GM23248 (cell line): ENCODE data around the gene LARP7. TPM values are rescaled to one million over a fixed set of nuclear protein-coding genes. Genes with fewer than 3 reads are reported as not detected.
A peak's percentile ranks its signal among the peaks of the same experiment; 100 is the strongest.

ENCODE experiments used
- DNase-seq: peaks from one replicate; pipeline ENCODE4 v3.0.0-alpha.2; 2015
- H2AFZ ChIP-seq: fragments of 200-600 bp; sonication (generic); 2 replicates; pipeline ENCODE4 v1.6.1; 2016; ENCODE audit warnings: antibody characterized with exemption
- H3F3A ChIP-seq: fragments of 200-600 bp; sonication (generic); 2 replicates; pipeline ENCODE4 v1.6.1; 2016; ENCODE audit warnings: mild to moderate bottlenecking, antibody characterized with exemption, mixed run types; ENCODE audit not compliant: insufficient read depth
- H3K27ac ChIP-seq: fragments of 200-600 bp; sonication (generic); 2 replicates; pipeline ENCODE4 v1.5.1; 2016; ENCODE audit warnings: mild to moderate bottlenecking
- H3K27me3 ChIP-seq: fragments of 200-600 bp; sonication (generic); replicated peaks from 2 replicates; pipeline ENCODE4 v1.6.1; 2016; ENCODE audit warnings: mild to moderate bottlenecking; ENCODE audit not compliant: insufficient read depth
- H3K36me3 ChIP-seq: fragments of 200-600 bp; sonication (generic); 2 replicates; pipeline ENCODE4 v1.6.1; 2016; ENCODE audit warnings: low read depth, mild to moderate bottlenecking
- H3K4me1 ChIP-seq: fragments of 200-600 bp; sonication (generic); 2 replicates; pipeline ENCODE4 v1.6.1; 2016; ENCODE audit warnings: mild to moderate bottlenecking; ENCODE audit not compliant: insufficient read depth
- H3K4me2 ChIP-seq: fragments of 200-600 bp; sonication (generic); one replicate; pipeline ENCODE4 v1.6.1; 2016; ENCODE audit warnings: mild to moderate bottlenecking; ENCODE audit not compliant: unreplicated experiment
- H3K4me3 ChIP-seq: fragments of 200-600 bp; sonication (generic); 2 replicates; pipeline ENCODE4 v1.5.1; 2016; ENCODE audit warnings: mild to moderate bottlenecking
- H3K79me2 ChIP-seq: fragments of 200-600 bp; sonication (generic); 2 replicates; pipeline ENCODE4 v1.6.1; 2016; ENCODE audit warnings: mild to moderate bottlenecking; ENCODE audit not compliant: insufficient read depth
- H3K9ac ChIP-seq: fragments of 200-600 bp; sonication (generic); 2 replicates; pipeline ENCODE4 v1.6.1; 2016; ENCODE audit warnings: mild to moderate bottlenecking
- H3K9me2 ChIP-seq: fragments of 200-600 bp; sonication (generic); 2 replicates; pipeline ENCODE4 v1.6.1; 2016; ENCODE audit warnings: mixed run types, mild to moderate bottlenecking, moderate library complexity; ENCODE audit not compliant: insufficient read depth
- H3K9me3 ChIP-seq: fragments of 200-600 bp; sonication (generic); one replicate; pipeline ENCODE4 v1.6.1; 2017; ENCODE audit warnings: low read depth
- H4K20me1 ChIP-seq: fragments of 200-600 bp; sonication (generic); 2 replicates; pipeline ENCODE4 v1.6.0; 2016; ENCODE audit not compliant: insufficient read depth
- EZH2 ChIP-seq: fragments of 200-600 bp; sonication (generic); IDR thresholded peaks from 2 replicates; pipeline ENCODE4 v1.6.1; 2018; ENCODE audit warnings: antibody characterized with exemption, mild to moderate bottlenecking; ENCODE audit not compliant: insufficient read depth, poor library complexity, severe bottlenecking
- EZH2phosphoT487 ChIP-seq: fragments of 200-600 bp; sonication (generic); IDR thresholded peaks from 2 replicates; pipeline ENCODE4 v1.6.1; 2018; ENCODE audit warnings: antibody characterized with exemption, moderate library complexity, mild to moderate bottlenecking, low read depth; ENCODE audit not compliant: insufficient read depth
- WGBS, 2 experiments: methylation state at CpG; one replicate each; pipeline ENCODE4 v1.1.6; 2015 to 2017; ENCODE audit warnings: low lambda C conversion rate in 2 of 2, low coverage in 1 of 2; ENCODE audit errors: missing lambda C conversion rate in 2 of 2; 5-methylcytosine and 5-hydroxymethylcytosine counted together
- in situ Hi-C: fragments of 300-500 bp; cut with MboI; formaldehyde crosslinking; loops from 2 replicates; pipeline ENCODE4 v1.15.0; 2020
- polyA plus RNA-seq: library from polyadenylated mRNA; unstranded; fragments of >200 nt; fragmentation: Nextera tagmentation; extraction: Ambion mirVana; gene quantifications from 2 replicates; pipeline ENCODE4 v1.2.1, GENCODE V29; 2016
- total RNA-seq: library from RNA; depleted of rRNA; stranded (reverse); fragments of >200 nt; shearing (Covaris generic); gene quantifications from 2 replicates; pipeline ENCODE4 v1.2.3, GENCODE V29; 2014; rRNA removed

LARP7 gene
- total RNA-seq (22.8 and 28.3 TPM in 2 replicates), polyA plus RNA-seq (40.0 and 42.2 TPM in 2 replicates)

GRCh38 chr4:112636688-112637551, at the start of gene LARP7, which contains the start of gene ZGRF1:
Gene LARP7, plus strand, starts transcription at chr4:112637143. Its CDS starts 7,527 bp downstream, at chr4:112644670.
Gene ZGRF1, minus strand, starts transcription at chr4:112636909. Its CDS starts 3,733 bp downstream, at chr4:112633176.
- H3K27me3 ChIP-seq, result no peaks in the 10 kb centered on the region
- peak within 1 kb of the TSS; percentile 93 for H3K27ac ChIP-seq
- 1% methylated on average over 66 of the region's 66 CpGs for WGBS, 2 experiments
- no peaks in the 10 kb centered on the region for H3K9me2 ChIP-seq
- no peaks in the 10 kb centered on the region for H3K36me3 ChIP-seq
- in situ Hi-C loops, result loop anchor here (10.0 kb wide), 1 partner anchor 118 kb away; no protein-coding TSS in a partner anchor
- H3K9me3 ChIP-seq, result no peaks in the 10 kb centered on the region
- H3K4me2 ChIP-seq, result peak within 1 kb of the TSS; percentile 87
- TF ChIP-seq EZH2phosphoT487, result no peak
- TF ChIP-seq EZH2, result no peak
- no peaks in the 10 kb centered on the region for H4K20me1 ChIP-seq
- peaks cover 66% of the 10 kb centered on the region for H3K79me2 ChIP-seq
- H3F3A ChIP-seq, result 0 out of 2 replicates have a peak, but pooled peaks cover 4% of the 10 kb centered on the region
- peaks cover 17% of the 10 kb centered on the region for H3K4me1 ChIP-seq
- peak within 1 kb of the TSS; percentile 97 for H3K4me3 ChIP-seq
- peak within 1 kb of the TSS; percentile 99 for H2AFZ ChIP-seq
- peak within 1 kb of the TSS; percentile 94 for H3K9ac ChIP-seq
- DNase-seq, result peak; percentile 99

GRCh38 chr4:112589206-112589605, 47.7 kb upstream of the LARP7 start:
- H3K4me2 ChIP-seq, result no peak overlapping the region
- H3K27ac ChIP-seq, result no peak overlapping the region
- in situ Hi-C loops, result no loop called here
- no peaks in the 10 kb centered on the region for H3K79me2 ChIP-seq
- no peak overlapping the region for H2AFZ ChIP-seq
- 0 out of 2 replicates have a peak, but pooled peaks cover 6% of the 10 kb centered on the region for H3F3A ChIP-seq
- no peaks in the 10 kb centered on the region for H3K9me2 ChIP-seq
- no peak overlapping the region for H3K9ac ChIP-seq
- TF ChIP-seq EZH2phosphoT487, result no peak
- no peak for TF ChIP-seq EZH2
- H4K20me1 ChIP-seq, result no peaks in the 10 kb centered on the region
- no peaks in the 10 kb centered on the region for H3K9me3 ChIP-seq
- no peak overlapping the region for H3K4me3 ChIP-seq
- peaks cover 7% of the 10 kb centered on the region for H3K4me1 ChIP-seq
- DNase-seq, result peak; percentile 41
- H3K36me3 ChIP-seq, result no peaks in the 10 kb centered on the region
- H3K27me3 ChIP-seq, result no peaks in the 10 kb centered on the region

- no peak for DNase-seq
- TF ChIP-seq EZH2phosphoT487 (no peak), EZH2 (no peak)
- in situ Hi-C loops, result no loop called here
- Histone ChIP-seq H2AFZ (no peak overlapping the region), H4K20me1 (no peaks in the 10 kb centered on the region), H3K27me3 (no peaks in the 10 kb centered on the region), H3K79me2 (no peaks in the 10 kb centered on the region), H3K9me3 (no peaks in the 10 kb centered on the region), H3K4me2 (no peak overlapping the region), H3K27ac (no peak overlapping the region), H3K9ac (no peak overlapping the region), H3K4me1 (peaks cover 7% of the 10 kb centered on the region), H3K36me3 (no peaks in the 10 kb centered on the region), H3F3A (0 out of 2 replicates have a peak, but pooled peaks cover 6% of the 10 kb centered on the region), H3K4me3 (no peak overlapping the region), H3K9me2 (no peaks in the 10 kb centered on the region)
- 91 to 100% methylated on average over 1 of the region's 1 CpG for WGBS, 2 experiments
Observed at GRCh38 chr4:112591593-112591992, 45.4 kb upstream of the LARP7 start.

- no peaks in the 10 kb centered on the region for H3K9me2 ChIP-seq
- no peak overlapping the region for H3K4me3 ChIP-seq
- no peak overlapping the region for H2AFZ ChIP-seq
- no peak for TF ChIP-seq EZH2
- TF ChIP-seq EZH2phosphoT487, result no peak
- H3K79me2 ChIP-seq, result no peaks in the 10 kb centered on the region
- 0 out of 2 replicates have a peak, but pooled peaks cover 6% of the 10 kb centered on the region for H3F3A ChIP-seq
- H3K36me3 ChIP-seq, result no peaks in the 10 kb centered on the region
- no peak overlapping the region for H3K27ac ChIP-seq
- no peak for DNase-seq
- no peaks in the 10 kb centered on the region for H3K27me3 ChIP-seq
- H4K20me1 ChIP-seq, result no peaks in the 10 kb centered on the region
- no peak overlapping the region for H3K9ac ChIP-seq
- in situ Hi-C loops, result no loop called here
- no peak overlapping the region for H3K4me2 ChIP-seq
- peaks cover 7% of the 10 kb centered on the region for H3K4me1 ChIP-seq
- no peaks in the 10 kb centered on the region for H3K9me3 ChIP-seq
Observed at GRCh38 chr4:112592717-112593116, 44.2 kb upstream of the LARP7 start.
